H1 (cell line): Measurements from ENCODE around the gene FRAT2. TPM values are rescaled to one million over a fixed set of nuclear protein-coding genes. Genes with fewer than 3 reads are reported as not detected.

ENCODE experiments used
- BCL11A ChIP-seq, 2 experiments: IDR thresholded peaks; one replicate each; pipeline ENCODE4 v1.6.1; 2011; ENCODE audit warnings: low read depth in 2 of 2, low read length in 2 of 2, mild to moderate bottlenecking in 2 of 2
- POLR2AphosphoS5 ChIP-seq: IDR thresholded peaks from 2 replicates; pipeline ENCODE4 v1.6.1; 2011; ENCODE audit warnings: low read depth, low read length
- RBBP5 ChIP-seq: IDR thresholded peaks from 2 replicates; pipeline ENCODE4 v1.7.1; 2012; ENCODE audit warnings: low read depth, mild to moderate bottlenecking, inconsistent platforms, low read length, moderate library complexity, borderline replicate concordance
- RXRA ChIP-seq: IDR thresholded peaks from 2 replicates; pipeline ENCODE4 v1.6.1; 2011; ENCODE audit warnings: low read depth, mild to moderate bottlenecking, low read length, moderate library complexity; ENCODE audit not compliant: insufficient read depth
- SP1 ChIP-seq: IDR thresholded peaks from 2 replicates; pipeline ENCODE4 v1.6.1; 2011; ENCODE audit warnings: low read depth, low read length
- polyA plus RNA-seq, 7 experiments: library from polyadenylated mRNA; depleted of rRNA in 3 of 7; stranded (reverse) in 5 of 7; unstranded in 2 of 7; fragments of >200 nt in 5 of 7; fragments of 200-250 nt in 2 of 7; gene quantifications; 1 replicate in 5 of 7; 2 replicates in 1 of 7; 4 replicates in 1 of 7; pipeline versions ENCODE4 v1.2.1 to v1.2.3, GENCODE V29; 2011 to 2013; ENCODE audit warnings: missing spikeins in 2 of 7, mixed read lengths in 2 of 7
- total RNA-seq: library from RNA; stranded (reverse); fragmentation: NEBNext Ultra II Directional; extraction: Animal tissue kit (Norgen Biotek cat#: 25700); gene quantifications from 2 replicates; pipeline ENCODE4 v1.2.1, GENCODE V29; 2021
- TF ChIP-seq, protein P1 (sequence below), 3 experiments: IDR thresholded peaks; 1 replicate in 2 of 3; 2 replicates in 1 of 3; pipeline versions ENCODE4 v1.5.1 to v1.6.1; 2011; ENCODE audit warnings: low read length in 3 of 3, mild to moderate bottlenecking in 3 of 3, inconsistent platforms in 2 of 3, low read depth in 1 of 3, moderate library complexity in 1 of 3; ENCODE audit not compliant: insufficient read depth in 1 of 3; ENCODE audit errors: control extremely low read depth in 1 of 3

The FRAT2 gene
- total and polyA plus RNA-seq, 2 of the 8 experiments (the other 6 are each of a cell fraction or from before 2014, with no cell fraction given) = 47.4 to 83.0 TPM

DNA sequence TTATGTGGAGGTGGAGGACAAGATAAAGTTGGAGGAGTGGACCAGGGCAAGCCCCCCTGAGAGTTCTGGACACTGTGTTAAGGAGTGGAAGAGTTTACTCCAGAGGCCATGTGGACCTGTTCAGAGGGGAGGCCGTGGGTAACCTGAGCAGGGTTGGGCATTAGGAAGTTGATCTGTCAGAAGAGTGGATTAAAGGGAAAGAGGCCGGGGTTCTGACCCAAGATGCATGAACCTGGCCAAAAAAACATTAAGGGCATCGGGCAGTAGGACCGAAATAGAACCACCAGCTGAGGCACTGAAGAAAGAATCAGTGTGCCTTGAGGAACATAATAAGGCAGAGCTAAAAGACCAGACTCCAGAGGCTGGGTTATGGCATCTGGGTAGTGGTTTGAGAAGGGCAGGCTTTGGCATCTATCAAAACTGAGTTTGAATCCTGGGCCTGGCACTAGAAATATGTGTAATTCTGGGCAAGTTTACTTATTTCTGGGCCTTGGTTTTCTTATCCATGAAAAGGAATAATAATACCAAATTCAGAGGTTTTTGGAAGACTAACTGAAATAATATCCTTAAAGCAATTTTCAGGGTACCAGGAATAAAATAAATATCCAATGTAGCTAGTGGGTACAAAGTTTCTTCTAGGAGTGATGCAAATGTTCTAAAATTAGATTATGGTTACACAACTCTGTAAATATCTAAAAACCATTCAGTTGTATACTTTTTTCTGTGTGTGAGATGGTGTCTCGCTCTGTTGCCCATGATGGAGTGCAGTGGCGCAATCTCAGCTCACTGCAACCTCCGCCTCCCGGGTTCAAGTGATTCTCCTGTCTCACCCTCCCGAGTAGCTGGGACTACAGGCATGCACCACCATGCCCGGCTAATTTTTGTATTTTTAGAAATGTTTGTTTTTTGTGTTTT lies 26.4 kb downstream of the FRAT2 start (continued):
- TF ChIP-seq, protein P1, sequence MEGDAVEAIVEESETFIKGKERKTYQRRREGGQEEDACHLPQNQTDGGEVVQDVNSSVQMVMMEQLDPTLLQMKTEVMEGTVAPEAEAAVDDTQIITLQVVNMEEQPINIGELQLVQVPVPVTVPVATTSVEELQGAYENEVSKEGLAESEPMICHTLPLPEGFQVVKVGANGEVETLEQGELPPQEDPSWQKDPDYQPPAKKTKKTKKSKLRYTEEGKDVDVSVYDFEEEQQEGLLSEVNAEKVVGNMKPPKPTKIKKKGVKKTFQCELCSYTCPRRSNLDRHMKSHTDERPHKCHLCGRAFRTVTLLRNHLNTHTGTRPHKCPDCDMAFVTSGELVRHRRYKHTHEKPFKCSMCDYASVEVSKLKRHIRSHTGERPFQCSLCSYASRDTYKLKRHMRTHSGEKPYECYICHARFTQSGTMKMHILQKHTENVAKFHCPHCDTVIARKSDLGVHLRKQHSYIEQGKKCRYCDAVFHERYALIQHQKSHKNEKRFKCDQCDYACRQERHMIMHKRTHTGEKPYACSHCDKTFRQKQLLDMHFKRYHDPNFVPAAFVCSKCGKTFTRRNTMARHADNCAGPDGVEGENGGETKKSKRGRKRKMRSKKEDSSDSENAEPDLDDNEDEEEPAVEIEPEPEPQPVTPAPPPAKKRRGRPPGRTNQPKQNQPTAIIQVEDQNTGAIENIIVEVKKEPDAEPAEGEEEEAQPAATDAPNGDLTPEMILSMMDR (IDR thresholded peaks at IDR 0.05; ENCODE audit: control extremely low read depth in 1 of 3, insufficient read depth in 1 of 3, low read depth in 1 of 3, low read length in 3 of 3) = no peak
- TF ChIP-seq SP1 = no peak
- TF ChIP-seq BCL11A (IDR thresholded peaks at IDR 0.05; ENCODE audit: low read depth in 2 of 2, low read length in 2 of 2) = no peak
- TF ChIP-seq RXRA = no peak
- TF ChIP-seq POLR2AphosphoS5 = no peak
- TF ChIP-seq RBBP5 = no peak
- TF ChIP-seq, all 59 proteins: peak for 0
